HCT116 (cell line): ENCODE data around the gene CCDC181.

Source experiments
- CTCF ChIP-seq, 3 experiments: fragments of 200-600 bp in 1 of 3; sonication (generic) in 1 of 3; IDR thresholded peaks in 2 of 3; conservative IDR thresholded peaks in 1 of 3; 2 replicates each; pipeline ENCODE4 v1.5.1; 2012 to 2017; ENCODE audit warnings: low read depth in 2 of 3, low read length in 2 of 3, antibody characterized with exemption in 1 of 3, borderline replicate concordance in 1 of 3, control low read depth in 1 of 3, mild to moderate bottlenecking in 1 of 3, mixed read lengths in 1 of 3, mixed run types in 1 of 3, moderate library complexity in 1 of 3; ENCODE audit not compliant: insufficient read depth in 1 of 3
- EZH2 ChIP-seq: fragments of 200-600 bp; sonication (generic); IDR thresholded peaks from 2 replicates; pipeline ENCODE4 v1.6.1; 2017; ENCODE audit warnings: antibody characterized with exemption, mixed run types
- POLR2AphosphoS5 ChIP-seq: IDR thresholded peaks from 2 replicates; pipeline ENCODE4 v1.6.1; 2011; ENCODE audit warnings: mild to moderate bottlenecking, low read depth, low read length, moderate library complexity

GRCh38 chr1:169426174-169426705 lies 1.0 kb downstream of the CCDC181 start:
- TF ChIP-seq CTCF (IDR thresholded peaks at IDR 0.05 in 2 of 3, conservative IDR thresholded peaks at IDR 0.05 in 1 of 3; ENCODE audit: borderline replicate concordance in 1 of 3, insufficient read depth in 1 of 3, low read depth in 2 of 3, low read length in 2 of 3) (no peak), POLR2AphosphoS5 (no peak), EZH2 (no peak)
